HCT116 (cell line): ENCODE data around the gene COPB1. TPM values are rescaled to one million over a fixed set of nuclear protein-coding genes. Genes with fewer than 3 reads are reported as not detected.

Experiments used
- ATAC-seq: fragments of 200-7000 bp; cut with Tn5 transposase; 2 replicates; pipeline ENCODE4 v1.9.1; 2020; ENCODE audit warnings: mild to moderate bottlenecking, moderate library complexity
- BruUV-seq: library from RNA; stranded (reverse); fragments of 400-500 nt; replicated peaks from 2 replicates; lab custom pipeline; 2021; lab: Mats Ljungman, UMichigan
- CTCF ChIA-PET: fragments of 300-600 bp; sonication (Branson Sonifier 250); formaldehyde crosslinking; loops from one replicate; lab custom pipeline; 2021; ENCODE audit warnings: antibody characterized with exemption; lab: Charles Lee
- POLR2A ChIA-PET: fragments of 300-600, 350-600 bp; sonication (Branson Sonifier 250); formaldehyde crosslinking; loops from one replicate; lab custom pipeline; 2021; ENCODE audit warnings: antibody characterized with exemption; lab: Charles Lee
- RAD21 ChIA-PET, 2 experiments: fragments of 300-600 bp; sonication (Branson Sonifier 250); formaldehyde crosslinking; loops; one replicate each; lab custom pipeline; 2023; ENCODE audit warnings: low total read pairs in 2 of 2; ENCODE audit not compliant: uncharacterized antibody in 2 of 2, unreplicated experiment in 2 of 2, low non-redundant PET in 1 of 2; lab: Charles Lee
- DNase-seq: peaks from one replicate; pipeline ENCODE4 v3.0.0-alpha.2; 2010; ENCODE audit warnings: low read depth, low spot score
- H2AFZ ChIP-seq: fragments of 200-600 bp; shearing (Covaris generic), sonication (generic); 2 replicates; pipeline ENCODE4 v1.6.1; 2017; ENCODE audit warnings: low read depth, mixed run types, mixed read lengths, antibody characterized with exemption, low read length; ENCODE audit not compliant: poor library complexity, severe bottlenecking
- H3K27ac ChIP-seq: 2 replicates; pipeline ENCODE4 v1.5.1; 2012; ENCODE audit warnings: low read depth, low read length
- H3K27me3 ChIP-seq: fragments of 200-600 bp; sonication (generic); 2 replicates; pipeline ENCODE4 v1.6.1; 2016; ENCODE audit warnings: mixed run types, low read length, mixed read lengths; ENCODE audit not compliant: insufficient read depth
- H3K36me3 ChIP-seq, 2 experiments: fragments of 200-500 bp in 1 of 2; fragments of 200-600 bp in 1 of 2; sonication (Bioruptor generic) in 1 of 2; sonication (generic) in 1 of 2; 2 replicates each; pipeline versions ENCODE4 v1.5.1 to v1.6.1; 2014 to 2016; ENCODE audit warnings: low read length in 2 of 2, inconsistent platforms in 1 of 2, mixed read lengths in 1 of 2, mixed run types in 1 of 2; ENCODE audit not compliant: insufficient read depth in 2 of 2, control insufficient read depth in 1 of 2
- H3K4me1 ChIP-seq, 2 experiments: fragments of 200-600 bp in 1 of 2; sonication (generic) in 1 of 2; 2 replicates each; pipeline versions ENCODE4 v1.5.1 to v1.6.1; 2012 to 2017; ENCODE audit warnings: low read length in 2 of 2, inconsistent platforms in 1 of 2, mild to moderate bottlenecking in 1 of 2, mixed read lengths in 1 of 2, mixed run types in 1 of 2, moderate library complexity in 1 of 2; ENCODE audit not compliant: insufficient read depth in 2 of 2, control insufficient read depth in 1 of 2
- H3K4me2 ChIP-seq: fragments of 200-600 bp; sonication (generic); 2 replicates; pipeline ENCODE4 v1.6.1; 2017; ENCODE audit warnings: mixed run types, low read length, mixed read lengths
- H3K4me3 ChIP-seq, 2 experiments: fragments of 200-600 bp in 1 of 2; sonication (generic) in 1 of 2; replicated peaks in 1 of 2; 2 replicates each; pipeline ENCODE4 v1.5.1; 2011 to 2016; ENCODE audit warnings: low read length in 2 of 2, control low read depth in 1 of 2, low read depth in 1 of 2, mild to moderate bottlenecking in 1 of 2, mixed read lengths in 1 of 2, mixed run types in 1 of 2
- H3K79me2 ChIP-seq: fragments of 200-600 bp; sonication (generic); 2 replicates; pipeline ENCODE4 v1.6.1; 2017; ENCODE audit warnings: mild to moderate bottlenecking, mixed run types, low read length, moderate library complexity, mixed read lengths; ENCODE audit not compliant: insufficient read depth
- H3K9ac ChIP-seq: fragments of 200-600 bp; sonication (generic); 2 replicates; pipeline ENCODE4 v1.6.1; 2016; ENCODE audit warnings: low read length, mixed read lengths
- H3K9me2 ChIP-seq: fragments of 200-600 bp; sonication (generic), shearing (Covaris generic); 2 replicates; pipeline ENCODE4 v1.6.1; 2017; ENCODE audit warnings: mixed run types, mild to moderate bottlenecking, moderate library complexity; ENCODE audit not compliant: insufficient read depth
- H3K9me3 ChIP-seq, 2 experiments: fragments of 200-500 bp in 1 of 2; fragments of 200-600 bp in 1 of 2; sonication (Bioruptor generic) in 1 of 2; sonication (generic) in 1 of 2; 2 replicates each; pipeline ENCODE4 v1.6.1; 2014 to 2017; ENCODE audit warnings: low read length in 2 of 2, mixed read lengths in 2 of 2, inconsistent platforms in 1 of 2, low read depth in 1 of 2, mild to moderate bottlenecking in 1 of 2, mixed run types in 1 of 2, moderate library complexity in 1 of 2; ENCODE audit not compliant: control insufficient read depth in 1 of 2, insufficient read depth in 1 of 2
- H4K20me1 ChIP-seq: fragments of 200-600 bp; sonication (generic), shearing (Covaris generic); 2 replicates; pipeline ENCODE4 v1.6.1; 2017; ENCODE audit warnings: mixed run types, mild to moderate bottlenecking, moderate library complexity; ENCODE audit not compliant: insufficient read depth
- CBX3 ChIP-seq: IDR thresholded peaks from 2 replicates; pipeline ENCODE4 v1.6.1; 2012; ENCODE audit warnings: low read depth
- CEBPB ChIP-seq: IDR thresholded peaks from 2 replicates; pipeline ENCODE4 v1.6.1; 2012; ENCODE audit warnings: low read depth
- EGR1 ChIP-seq: IDR thresholded peaks from 2 replicates; pipeline ENCODE4 v1.6.1; 2012; ENCODE audit warnings: low read depth
- ELF1 ChIP-seq: IDR thresholded peaks from 2 replicates; pipeline ENCODE4 v1.6.1; 2012; ENCODE audit warnings: low read depth, borderline replicate concordance
- EZH2phosphoT487 ChIP-seq: fragments of 200-600 bp; IDR thresholded peaks from 2 replicates; pipeline ENCODE4 v1.6.1; 2018; ENCODE audit warnings: antibody characterized with exemption, borderline replicate concordance
- FOSL1 ChIP-seq: IDR thresholded peaks from 2 replicates; pipeline ENCODE4 v1.6.1; 2012; ENCODE audit warnings: low read depth
- JUND ChIP-seq: IDR thresholded peaks from 2 replicates; pipeline ENCODE4 v1.6.1; 2012
- MAX ChIP-seq: IDR thresholded peaks from 2 replicates; pipeline ENCODE4 v1.6.1; 2012
- SIN3A ChIP-seq: IDR thresholded peaks from 2 replicates; pipeline ENCODE4 v1.6.1; 2012; ENCODE audit warnings: low read depth
- SP1 ChIP-seq: IDR thresholded peaks from 2 replicates; pipeline ENCODE4 v1.6.1; 2012; ENCODE audit warnings: low read depth
- ZBTB33 ChIP-seq: IDR thresholded peaks from 2 replicates; pipeline ENCODE4 v1.6.1; 2011; ENCODE audit warnings: mild to moderate bottlenecking, low read length, moderate library complexity; ENCODE audit not compliant: insufficient replicate concordance; ENCODE audit errors: extremely low read depth
- ZFX ChIP-seq: fragments of 450-650 bp; IDR thresholded peaks from 2 replicates; pipeline ENCODE4 v1.6.1; 2017
- intact Hi-C: fragments of 100-400 bp; cut with micrococcal nuclease; formaldehyde crosslinking; loops from 2 replicates; pipeline ENCODE4 v1.10.0; 2022
- total RNA-seq: library from RNA; stranded (reverse); gene quantifications from one replicate; pipeline ENCODE4 v1.2.1, GENCODE V29; 2021; ENCODE audit not compliant: unreplicated experiment
- TF ChIP-seq, protein P1 (sequence below): IDR thresholded peaks from 2 replicates; pipeline ENCODE4 v1.6.1; 2012; ENCODE audit warnings: low read depth
- TF ChIP-seq, protein P2 (sequence below): IDR thresholded peaks from 2 replicates; pipeline ENCODE4 v1.6.1; 2012

COPB1 gene
- total RNA-seq, 1 experiment from 2014 or later: 95.5 TPM

GRCh38 chr11:14520747-14521151, 21.1 kb upstream of the COPB1 start:
- Histone ChIP-seq H2AFZ (peak overlapping the region; percentile 91), H3K4me1 (peaks cover 9 to 16% of the 10 kb centered on the region in 2 experiments; a peak in 3 of 4 replicates), H3K79me2 (peaks cover 42% of the 10 kb centered on the region), H4K20me1 (no peaks in the 10 kb centered on the region), H3K9ac (peak overlapping the region; percentile 92), H3K9me3 (no peaks in the 10 kb centered on the region), H3K9me2 (no peaks in the 10 kb centered on the region), H3K4me3 (peak overlapping the region; percentile 57 to 95), H3K4me2 (peak overlapping the region; percentile 86), H3K27ac (peak overlapping the region; percentile 81), H3K36me3 (peaks cover 18 to 25% of the 10 kb centered on the region in 2 experiments), H3K27me3 (no peaks in the 10 kb centered on the region)
- intact Hi-C loops: loop anchor here (5.0 kb wide), 1 partner anchor 372 kb away; the partner anchor contains the start of gene CYP2R1
- TF ChIP-seq, protein P1, sequence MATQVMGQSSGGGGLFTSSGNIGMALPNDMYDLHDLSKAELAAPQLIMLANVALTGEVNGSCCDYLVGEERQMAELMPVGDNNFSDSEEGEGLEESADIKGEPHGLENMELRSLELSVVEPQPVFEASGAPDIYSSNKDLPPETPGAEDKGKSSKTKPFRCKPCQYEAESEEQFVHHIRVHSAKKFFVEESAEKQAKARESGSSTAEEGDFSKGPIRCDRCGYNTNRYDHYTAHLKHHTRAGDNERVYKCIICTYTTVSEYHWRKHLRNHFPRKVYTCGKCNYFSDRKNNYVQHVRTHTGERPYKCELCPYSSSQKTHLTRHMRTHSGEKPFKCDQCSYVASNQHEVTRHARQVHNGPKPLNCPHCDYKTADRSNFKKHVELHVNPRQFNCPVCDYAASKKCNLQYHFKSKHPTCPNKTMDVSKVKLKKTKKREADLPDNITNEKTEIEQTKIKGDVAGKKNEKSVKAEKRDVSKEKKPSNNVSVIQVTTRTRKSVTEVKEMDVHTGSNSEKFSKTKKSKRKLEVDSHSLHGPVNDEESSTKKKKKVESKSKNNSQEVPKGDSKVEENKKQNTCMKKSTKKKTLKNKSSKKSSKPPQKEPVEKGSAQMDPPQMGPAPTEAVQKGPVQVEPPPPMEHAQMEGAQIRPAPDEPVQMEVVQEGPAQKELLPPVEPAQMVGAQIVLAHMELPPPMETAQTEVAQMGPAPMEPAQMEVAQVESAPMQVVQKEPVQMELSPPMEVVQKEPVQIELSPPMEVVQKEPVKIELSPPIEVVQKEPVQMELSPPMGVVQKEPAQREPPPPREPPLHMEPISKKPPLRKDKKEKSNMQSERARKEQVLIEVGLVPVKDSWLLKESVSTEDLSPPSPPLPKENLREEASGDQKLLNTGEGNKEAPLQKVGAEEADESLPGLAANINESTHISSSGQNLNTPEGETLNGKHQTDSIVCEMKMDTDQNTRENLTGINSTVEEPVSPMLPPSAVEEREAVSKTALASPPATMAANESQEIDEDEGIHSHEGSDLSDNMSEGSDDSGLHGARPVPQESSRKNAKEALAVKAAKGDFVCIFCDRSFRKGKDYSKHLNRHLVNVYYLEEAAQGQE: no peak
- TF ChIP-seq MAX (no peak), JUND (no peak), ELF1 (no peak), ZFX (no peak), SIN3A (no peak), SP1 (no peak), CEBPB (no peak), EGR1 (no peak), EZH2phosphoT487 (no peak), FOSL1 (no peak), ZBTB33 (no peak), CBX3 (no peak)
- TF ChIP-seq, protein P2, sequence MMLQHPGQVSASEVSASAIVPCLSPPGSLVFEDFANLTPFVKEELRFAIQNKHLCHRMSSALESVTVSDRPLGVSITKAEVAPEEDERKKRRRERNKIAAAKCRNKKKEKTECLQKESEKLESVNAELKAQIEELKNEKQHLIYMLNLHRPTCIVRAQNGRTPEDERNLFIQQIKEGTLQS: no peak
- TSS peak; percentile 94 for BruUV-seq
- ChIA-PET POLR2A (no interaction called here), CTCF (no interaction called here), RAD21 (no interaction called here)
- DNase-seq (no peak), ATAC-seq (no peak)
